H1 (cell line): ENCODE data around the gene SYVN1. TPM values are rescaled to one million over a fixed set of nuclear protein-coding genes. Genes with fewer than 3 reads are reported as not detected.

Source experiments
- FOSL1 ChIP-seq: IDR thresholded peaks from 2 replicates; pipeline ENCODE4 v1.6.1; 2011; ENCODE audit warnings: mild to moderate bottlenecking, low read depth, low read length, moderate library complexity; ENCODE audit not compliant: insufficient read depth
- TAF1 ChIP-seq: IDR thresholded peaks from 2 replicates; pipeline ENCODE4 v1.6.1; 2011; ENCODE audit warnings: mild to moderate bottlenecking, low read depth, low read length
- polyA plus RNA-seq, 7 experiments: library from polyadenylated mRNA; depleted of rRNA in 3 of 7; stranded (reverse) in 5 of 7; unstranded in 2 of 7; fragments of >200 nt in 5 of 7; fragments of 200-250 nt in 2 of 7; gene quantifications; 1 replicate in 5 of 7; 2 replicates in 1 of 7; 4 replicates in 1 of 7; pipeline versions ENCODE4 v1.2.1 to v1.2.3, GENCODE V29; 2011 to 2013; ENCODE audit warnings: missing spikeins in 2 of 7, mixed read lengths in 2 of 7
- total RNA-seq: library from RNA; stranded (reverse); fragmentation: NEBNext Ultra II Directional; extraction: Animal tissue kit (Norgen Biotek cat#: 25700); gene quantifications from 2 replicates; pipeline ENCODE4 v1.2.1, GENCODE V29; 2021

SYVN1 gene
- total and polyA plus RNA-seq, 2 of the 8 experiments (the other 6 are each of a cell fraction or from before 2014, with no cell fraction given), result 27.8 to 29.4 TPM

- TF ChIP-seq FOSL1, result no peak
- no peak for TF ChIP-seq TAF1
These were observed 1.4 kb upstream of the SYVN1 start (continued) for GRCh38 chr11:65135633-65136145.
